ENCODE results near the gene SPTBN1.

DNA sequence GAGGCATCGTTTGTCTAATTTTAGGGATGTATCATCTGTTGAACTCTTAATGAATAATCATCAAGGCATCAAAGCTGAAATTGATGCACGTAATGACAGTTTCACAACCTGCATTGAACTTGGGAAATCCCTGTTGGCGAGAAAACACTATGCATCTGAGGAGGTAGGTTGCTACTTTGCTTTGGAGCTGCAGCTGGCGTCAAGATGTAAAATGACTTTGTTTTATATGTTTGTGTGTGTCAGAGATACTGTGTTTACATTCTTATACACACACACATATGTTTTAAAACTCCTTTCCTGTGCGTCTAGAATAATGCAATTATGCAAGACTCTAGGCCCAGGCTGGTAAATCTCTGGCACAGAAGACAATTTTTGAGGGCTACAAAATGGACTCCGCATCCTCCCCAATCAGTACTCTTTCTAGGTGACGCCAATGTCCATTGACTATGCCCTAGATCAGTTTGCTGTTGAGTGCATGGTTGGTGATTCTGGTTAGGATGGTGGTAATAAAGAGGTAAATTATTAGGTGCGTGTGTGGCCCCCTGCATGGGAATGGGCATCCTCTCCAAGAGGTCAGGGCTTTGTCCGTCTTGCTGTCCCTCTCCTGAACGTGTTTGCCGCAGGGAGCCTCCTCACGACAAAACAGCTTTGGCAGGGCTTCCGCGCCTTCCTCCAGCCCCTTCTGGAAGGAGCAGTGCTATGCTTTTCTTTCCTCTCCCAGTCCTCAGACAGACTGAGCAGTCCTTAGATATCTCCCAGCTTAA, 199.1 kb downstream of the SPTBN1 start:
- no peak for TF ChIP-seq POU6F1 (CRISPR knock-in tag; IDR thresholded peaks at IDR 0.05; ENCODE audit: borderline replicate concordance, low read depth)
- no peak for TF ChIP-seq PPARA (CRISPR knock-in tag; IDR thresholded peaks at IDR 0.05; ENCODE audit: borderline replicate concordance)
- no peak for TF ChIP-seq ISL1 (CRISPR knock-in tag; IDR thresholded peaks at IDR 0.05)
- no peak for TF ChIP-seq TCF4 (CRISPR knock-in tag; IDR thresholded peaks at IDR 0.05; ENCODE audit: borderline replicate concordance)
- TF ChIP-seq, protein P1, sequence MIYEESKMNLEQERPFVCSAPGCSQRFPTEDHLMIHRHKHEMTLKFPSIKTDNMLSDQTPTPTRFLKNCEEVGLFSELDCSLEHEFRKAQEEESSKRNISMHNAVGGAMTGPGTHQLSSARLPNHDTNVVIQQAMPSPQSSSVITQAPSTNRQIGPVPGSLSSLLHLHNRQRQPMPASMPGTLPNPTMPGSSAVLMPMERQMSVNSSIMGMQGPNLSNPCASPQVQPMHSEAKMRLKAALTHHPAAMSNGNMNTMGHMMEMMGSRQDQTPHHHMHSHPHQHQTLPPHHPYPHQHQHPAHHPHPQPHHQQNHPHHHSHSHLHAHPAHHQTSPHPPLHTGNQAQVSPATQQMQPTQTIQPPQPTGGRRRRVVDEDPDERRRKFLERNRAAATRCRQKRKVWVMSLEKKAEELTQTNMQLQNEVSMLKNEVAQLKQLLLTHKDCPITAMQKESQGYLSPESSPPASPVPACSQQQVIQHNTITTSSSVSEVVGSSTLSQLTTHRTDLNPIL (CRISPR knock-in tag; IDR thresholded peaks at IDR 0.05; ENCODE audit: low read depth), result no peak
- no peak for TF ChIP-seq RARB (CRISPR knock-in tag; IDR thresholded peaks at IDR 0.05)
